ENCODE data around the gene PTPRO.

PTPRO gene

DNA sequence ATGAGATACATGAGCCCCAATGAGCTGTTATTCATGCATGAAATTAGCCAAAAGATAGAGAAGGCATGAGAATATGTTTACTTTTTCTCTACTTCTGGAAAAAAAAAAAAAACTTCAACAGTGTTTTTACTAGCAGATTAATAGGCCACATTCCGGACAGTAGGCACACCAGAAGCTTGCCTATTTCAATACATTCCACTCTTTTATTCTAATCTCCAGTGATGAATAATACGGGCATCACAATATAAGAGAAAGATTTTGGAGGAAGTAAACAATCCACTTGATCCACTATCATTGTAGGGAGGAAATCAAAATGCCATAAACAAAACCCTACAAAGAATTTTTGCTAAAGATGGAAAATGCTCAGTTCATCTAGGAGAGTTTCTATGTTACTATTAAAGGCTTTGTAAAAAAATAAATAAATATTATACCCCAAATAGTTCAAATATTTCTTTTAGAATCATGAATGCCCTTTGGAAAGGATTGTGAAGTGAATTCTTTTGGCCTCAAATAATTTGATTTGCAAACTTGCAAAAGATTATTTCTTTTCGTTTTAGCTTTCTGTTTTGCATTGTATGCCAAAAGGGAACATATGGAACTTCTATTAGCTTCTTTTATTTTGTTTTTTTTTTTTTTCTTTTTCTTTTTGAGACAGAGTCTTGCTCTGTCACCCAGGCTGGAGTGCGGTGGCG is 234.2 kb downstream of the PTPRO start:
- no peak overlapping the region for H3K27ac ChIP-seq (ENCODE audit: low read depth, low read length)
- no peaks in the 10 kb centered on the region for H3K9me3 ChIP-seq (ENCODE audit: control insufficient read depth, insufficient read depth, low read depth, low read length)
- H3K27me3 ChIP-seq (ENCODE audit: control insufficient read depth, insufficient read depth, low read length), result no peaks in the 10 kb centered on the region
- no peak overlapping the region for H3K9ac ChIP-seq (ENCODE audit: low read length)
- no peaks in the 10 kb centered on the region for H3K4me1 ChIP-seq (ENCODE audit: control insufficient read depth, insufficient read depth, low read length)
- H3K4me3 ChIP-seq (ENCODE audit: low read depth, low read length), result no peak overlapping the region
- no peaks in the 10 kb centered on the region for H3K36me3 ChIP-seq (ENCODE audit: control insufficient read depth, insufficient read depth, low read length)

DNA sequence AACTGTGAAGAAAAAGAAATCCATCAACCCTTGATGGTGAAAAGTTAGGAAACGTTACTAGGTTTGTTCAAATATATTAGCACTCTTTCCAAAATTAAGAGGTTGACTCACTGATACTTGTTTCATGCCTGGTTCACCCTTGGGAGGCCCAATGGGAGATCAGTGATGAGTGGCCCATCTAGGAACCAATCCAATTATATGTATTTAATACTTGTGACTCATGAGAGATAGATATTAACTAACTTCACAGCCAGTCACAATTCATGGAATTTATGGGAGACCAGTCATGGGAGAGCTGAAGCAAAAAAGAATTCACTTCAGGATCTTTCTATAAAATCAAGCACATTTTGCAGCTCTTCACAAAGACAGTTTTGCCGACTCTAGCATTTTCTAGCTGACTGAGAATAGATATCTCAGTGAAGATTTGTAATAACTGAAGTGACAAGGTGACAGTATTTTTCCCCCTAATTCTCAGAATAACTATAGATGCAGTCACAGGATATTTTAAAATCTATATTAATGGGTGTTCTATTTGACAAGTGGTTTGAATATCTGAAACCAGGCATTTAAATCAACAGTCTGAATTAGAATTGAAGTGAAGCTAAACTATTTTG is 236.7 kb downstream of the PTPRO start:
- Histone ChIP-seq H3K9ac (ENCODE audit: low read length) (no peak overlapping the region), H3K36me3 (ENCODE audit: control insufficient read depth, insufficient read depth, low read length) (no peaks in the 10 kb centered on the region), H3K27ac (ENCODE audit: low read depth, low read length) (no peak overlapping the region)

DNA sequence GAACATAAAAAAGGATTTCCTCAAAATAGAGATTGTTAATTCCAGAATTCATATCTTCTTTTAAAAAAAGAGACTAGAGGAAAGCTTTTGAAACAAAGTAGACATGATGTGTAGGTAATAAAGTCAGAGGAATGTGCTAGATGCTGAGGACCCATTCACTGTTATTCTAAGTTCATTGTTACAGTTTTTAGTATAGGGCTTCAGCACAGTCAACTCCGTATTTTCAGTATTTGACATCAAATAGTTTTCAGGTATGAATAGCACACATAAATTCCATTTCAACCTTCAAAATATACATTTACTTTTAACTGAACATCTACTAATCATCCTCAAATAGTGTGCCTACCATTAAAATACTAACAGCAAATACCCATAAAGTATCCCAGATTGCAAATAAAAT is 239.1 kb downstream of the PTPRO start:
- Histone ChIP-seq H3K27me3 (ENCODE audit: control insufficient read depth, insufficient read depth, low read length) (no peaks in the 10 kb centered on the region), H3K9me3 (ENCODE audit: control insufficient read depth, insufficient read depth, low read depth, low read length) (no peaks in the 10 kb centered on the region), H3K27ac (ENCODE audit: low read depth, low read length) (no peak overlapping the region), H3K36me3 (ENCODE audit: control insufficient read depth, insufficient read depth, low read length) (no peaks in the 10 kb centered on the region), H3K4me3 (ENCODE audit: low read depth, low read length) (no peak overlapping the region), H3K4me1 (ENCODE audit: control insufficient read depth, insufficient read depth, low read length) (peaks cover 6% of the 10 kb centered on the region), H3K9ac (ENCODE audit: low read length) (no peak overlapping the region)

More for the DNA sequence above, 236.7 kb downstream of the PTPRO start:
- Histone ChIP-seq H3K4me3 (ENCODE audit: low read depth, low read length) (no peak overlapping the region), H3K27me3 (ENCODE audit: control insufficient read depth, insufficient read depth, low read length) (no peaks in the 10 kb centered on the region), H3K4me1 (ENCODE audit: control insufficient read depth, insufficient read depth, low read length) (no peaks in the 10 kb centered on the region; the same call in 1 of the 2 replicates), H3K9me3 (ENCODE audit: control insufficient read depth, insufficient read depth, low read depth, low read length) (no peaks in the 10 kb centered on the region)

GRCh38 chr12:15562263-15562662 is 240.0 kb downstream of the PTPRO start:
- H3K4me1 ChIP-seq (ENCODE audit: control insufficient read depth, insufficient read depth, low read length), result peaks cover 6% of the 10 kb centered on the region
- no peaks in the 10 kb centered on the region for H3K27me3 ChIP-seq (ENCODE audit: control insufficient read depth, insufficient read depth, low read length)
- no peaks in the 10 kb centered on the region for H3K36me3 ChIP-seq (ENCODE audit: control insufficient read depth, insufficient read depth, low read length)
- H3K27ac ChIP-seq (ENCODE audit: low read depth, low read length), result no peak overlapping the region
- no peaks in the 10 kb centered on the region for H3K9me3 ChIP-seq (ENCODE audit: control insufficient read depth, insufficient read depth, low read depth, low read length)
- H3K9ac ChIP-seq (ENCODE audit: low read length), result no peak overlapping the region
- no peak overlapping the region for H3K4me3 ChIP-seq (ENCODE audit: low read depth, low read length)

GRCh38 chr12:15563663-15564062 is 241.4 kb downstream of the PTPRO start:
- no peaks in the 10 kb centered on the region for H3K27me3 ChIP-seq (ENCODE audit: control insufficient read depth, insufficient read depth, low read length)
- H3K9me3 ChIP-seq (ENCODE audit: control insufficient read depth, insufficient read depth, low read depth, low read length), result no peaks in the 10 kb centered on the region
- H3K27ac ChIP-seq (ENCODE audit: low read depth, low read length), result no peak overlapping the region
- H3K9ac ChIP-seq (ENCODE audit: low read length), result no peak overlapping the region
- no peaks in the 10 kb centered on the region for H3K36me3 ChIP-seq (ENCODE audit: control insufficient read depth, insufficient read depth, low read length)
- peaks cover 6% of the 10 kb centered on the region for H3K4me1 ChIP-seq (ENCODE audit: control insufficient read depth, insufficient read depth, low read length)
- H3K4me3 ChIP-seq (ENCODE audit: low read depth, low read length), result no peak overlapping the region

DNA sequence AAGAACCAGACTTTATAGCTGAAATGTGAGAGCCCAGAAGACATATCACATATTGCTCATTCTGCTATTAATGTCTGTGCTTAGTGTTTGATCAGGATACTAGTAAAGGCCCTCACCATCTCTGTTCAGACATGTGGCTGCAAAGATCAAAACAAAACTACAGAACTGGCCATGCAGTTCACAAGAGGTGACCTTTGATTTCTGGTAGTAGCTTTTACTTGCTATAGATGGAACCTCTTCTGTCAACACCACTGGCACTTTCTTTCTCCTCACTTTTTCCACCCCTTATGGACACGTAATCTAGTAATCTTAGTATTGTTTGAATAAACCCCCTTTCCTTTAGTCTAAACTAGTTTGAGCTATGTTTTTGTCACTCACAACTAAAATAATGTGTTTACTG is 252.0 kb downstream of the PTPRO start:
- no peaks in the 10 kb centered on the region for H3K4me1 ChIP-seq (ENCODE audit: control insufficient read depth, insufficient read depth, low read length)
- H3K9ac ChIP-seq (ENCODE audit: low read length), result no peak overlapping the region

DNA sequence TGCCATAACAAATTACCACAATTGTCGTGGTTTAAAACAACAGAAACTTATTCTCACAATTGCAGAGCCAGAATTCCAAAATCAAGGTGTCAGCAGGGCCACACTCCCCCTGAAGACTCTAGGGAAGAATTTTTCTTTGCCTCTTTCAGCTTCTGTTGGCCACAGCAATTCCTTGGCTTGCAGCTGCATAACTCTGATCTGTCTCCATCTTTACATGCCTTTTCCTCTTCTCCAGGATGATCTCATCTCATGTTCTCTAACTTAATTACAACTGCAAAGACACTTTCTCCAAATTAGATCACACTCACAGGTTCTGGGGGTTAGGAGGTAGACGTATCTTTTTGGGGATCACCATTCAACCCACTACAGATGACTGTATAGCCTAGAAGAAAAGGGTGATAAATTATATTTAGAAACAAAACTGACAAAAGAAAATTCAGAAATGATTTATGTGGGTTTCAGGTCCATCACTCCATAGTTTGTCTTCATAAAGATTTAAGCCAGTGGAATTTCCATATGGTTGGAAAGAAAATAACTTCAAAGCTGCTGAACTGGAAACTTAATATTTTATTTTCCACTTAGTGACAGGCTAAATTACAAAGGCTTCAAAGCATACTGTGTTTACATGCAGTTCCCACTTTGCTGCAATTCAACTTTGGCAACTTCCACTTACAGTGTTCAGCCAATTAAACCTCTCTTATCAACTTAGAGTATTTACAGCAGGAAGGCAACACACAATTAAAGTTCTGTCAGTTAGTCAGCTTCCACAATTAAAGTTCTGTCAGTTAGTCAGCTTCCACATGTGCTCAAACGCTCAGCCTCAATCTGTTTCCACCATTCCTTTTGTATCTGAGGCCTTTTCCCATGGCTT is 253.6 kb downstream of the PTPRO start:
- Histone ChIP-seq H3K4me3 (ENCODE audit: low read depth, low read length) (no peak overlapping the region), H3K9me3 (ENCODE audit: control insufficient read depth, insufficient read depth, low read depth, low read length) (no peaks in the 10 kb centered on the region), H3K4me1 (ENCODE audit: control insufficient read depth, insufficient read depth, low read length) (no peaks in the 10 kb centered on the region), H3K27me3 (ENCODE audit: control insufficient read depth, insufficient read depth, low read length) (no peaks in the 10 kb centered on the region), H3K27ac (ENCODE audit: low read depth, low read length) (no peak overlapping the region), H3K36me3 (ENCODE audit: control insufficient read depth, insufficient read depth, low read length) (no peaks in the 10 kb centered on the region), H3K9ac (ENCODE audit: low read length) (no peak overlapping the region)

More for the DNA sequence above, 252.0 kb downstream of the PTPRO start:
- Histone ChIP-seq H3K9me3 (ENCODE audit: control insufficient read depth, insufficient read depth, low read depth, low read length) (no peaks in the 10 kb centered on the region), H3K27me3 (ENCODE audit: control insufficient read depth, insufficient read depth, low read length) (no peaks in the 10 kb centered on the region), H3K4me3 (ENCODE audit: low read depth, low read length) (no peak overlapping the region), H3K27ac (ENCODE audit: low read depth, low read length) (no peak overlapping the region), H3K36me3 (ENCODE audit: control insufficient read depth, insufficient read depth, low read length) (no peaks in the 10 kb centered on the region)

- H3K36me3 ChIP-seq (ENCODE audit: control insufficient read depth, insufficient read depth, low read length), result no peaks in the 10 kb centered on the region
- no peak overlapping the region for H3K27ac ChIP-seq (ENCODE audit: low read depth, low read length)
- H3K9ac ChIP-seq (ENCODE audit: low read length), result no peak overlapping the region
- H3K27me3 ChIP-seq (ENCODE audit: control insufficient read depth, insufficient read depth, low read length), result no peaks in the 10 kb centered on the region
- no peaks in the 10 kb centered on the region for H3K4me1 ChIP-seq (ENCODE audit: control insufficient read depth, insufficient read depth, low read length)
- H3K9me3 ChIP-seq (ENCODE audit: control insufficient read depth, insufficient read depth, low read depth, low read length), result peaks cover 12% of the 10 kb centered on the region
- no peak overlapping the region for H3K4me3 ChIP-seq (ENCODE audit: low read depth, low read length)
These were observed 258.1 kb downstream of the PTPRO start for GRCh38 chr12:15580431-15580830.

GRCh38 chr12:15581006-15581405 is 258.7 kb downstream of the PTPRO start:
- H3K4me3 ChIP-seq (ENCODE audit: low read depth, low read length), result no peak overlapping the region
- no peaks in the 10 kb centered on the region for H3K27me3 ChIP-seq (ENCODE audit: control insufficient read depth, insufficient read depth, low read length)
- no peaks in the 10 kb centered on the region for H3K36me3 ChIP-seq (ENCODE audit: control insufficient read depth, insufficient read depth, low read length)
- H3K9ac ChIP-seq (ENCODE audit: low read length), result no peak overlapping the region
- H3K9me3 ChIP-seq (ENCODE audit: control insufficient read depth, insufficient read depth, low read depth, low read length), result peaks cover 12% of the 10 kb centered on the region
- H3K27ac ChIP-seq (ENCODE audit: low read depth, low read length), result no peak overlapping the region
- H3K4me1 ChIP-seq (ENCODE audit: control insufficient read depth, insufficient read depth, low read length), result no peaks in the 10 kb centered on the region

DNA sequence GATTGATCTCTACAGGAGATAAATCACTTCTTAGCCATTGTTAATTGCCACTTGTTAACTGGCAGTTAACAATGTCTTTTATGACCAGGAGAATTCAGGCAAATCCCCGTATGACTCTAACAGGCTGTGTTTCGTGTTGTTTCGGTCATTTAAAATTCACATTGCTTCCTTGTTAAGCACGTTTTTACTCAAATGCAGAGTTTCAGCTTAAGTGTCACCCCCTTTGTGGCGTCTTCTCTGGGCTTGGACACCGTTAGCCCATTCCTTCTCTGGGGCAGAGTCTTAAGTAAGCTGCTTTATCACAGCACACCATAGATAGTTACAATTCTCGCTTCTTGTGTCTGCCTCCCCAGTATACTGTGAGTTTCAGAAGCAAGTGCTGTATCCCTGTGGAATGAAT is 261.5 kb downstream of the PTPRO start:
- Histone ChIP-seq H3K27ac (ENCODE audit: low read depth, low read length) (no peak overlapping the region), H3K4me3 (ENCODE audit: low read depth, low read length) (no peak overlapping the region), H3K36me3 (ENCODE audit: control insufficient read depth, insufficient read depth, low read length) (no peaks in the 10 kb centered on the region), H3K9me3 (ENCODE audit: control insufficient read depth, insufficient read depth, low read depth, low read length) (peaks cover 12% of the 10 kb centered on the region), H3K4me1 (ENCODE audit: control insufficient read depth, insufficient read depth, low read length) (no peaks in the 10 kb centered on the region), H3K9ac (ENCODE audit: low read length) (no peak overlapping the region), H3K27me3 (ENCODE audit: control insufficient read depth, insufficient read depth, low read length) (no peaks in the 10 kb centered on the region)
